Ramos (cell line): ENCODE measurements around the gene ZC3H10.

ENCODE experiments used
- in situ Hi-C: fragments of 300-500 bp; cut with MboI; formaldehyde crosslinking; loops from one replicate; pipeline ENCODE4 v1.14.3; 2022; ENCODE audit warnings: low sequenced_read_pairs; ENCODE audit not compliant: unreplicated experiment

The ZC3H10 gene

DNA sequence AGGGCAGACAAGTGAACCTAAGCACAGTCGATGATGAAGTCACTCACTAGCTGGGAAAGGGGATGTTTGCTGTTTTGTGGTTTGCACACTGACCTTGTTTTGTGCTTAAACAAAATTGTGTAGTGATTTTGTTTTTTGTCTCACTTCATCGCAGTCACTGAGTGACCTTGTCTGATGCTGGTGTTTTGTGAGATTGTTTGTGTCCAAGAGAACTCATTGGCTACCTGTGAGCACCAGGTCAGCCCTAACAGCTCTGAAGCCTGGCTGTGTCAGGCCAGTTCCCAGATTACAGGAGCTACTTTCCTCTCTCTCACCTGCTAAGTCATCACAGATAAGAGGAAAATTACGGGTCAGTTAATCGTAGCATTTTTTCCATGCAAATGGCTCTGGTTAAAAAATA, 6.1 kb downstream of the ZC3H10 start:
- in situ Hi-C loops: loop anchor here (10.0 kb wide), 1 partner anchor 341 kb away; the partner anchor contains the start of gene SPRYD4

- in situ Hi-C loops: loop anchor here (5.0 to 10.0 kb wide), 2 partner anchors 61 to 338 kb away; partner anchors contain the start of genes SMARCC2 and SPRYD4
Observed at GRCh38 chr12:56126732-56127239, 8.7 kb downstream of the ZC3H10 start.

DNA sequence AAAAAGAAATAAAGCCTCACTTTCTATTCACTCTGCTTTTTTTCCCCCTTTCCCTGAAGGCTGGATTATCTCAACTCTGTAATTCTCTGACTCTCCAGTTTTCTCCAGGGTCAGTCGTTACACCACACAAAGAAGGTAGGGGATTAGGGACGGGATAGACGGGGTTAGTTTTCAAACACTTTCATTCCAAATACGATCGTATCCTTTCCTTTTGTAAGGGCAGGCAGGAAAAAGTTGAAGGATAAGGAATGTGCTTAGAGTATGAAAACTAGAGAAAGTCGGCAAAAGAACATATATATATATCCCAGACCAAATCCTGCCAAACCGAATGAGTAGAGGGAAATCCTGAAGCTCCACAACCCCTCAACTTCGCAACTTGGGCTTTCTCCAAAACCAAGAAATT, 9.4 kb downstream of the ZC3H10 start:
- in situ Hi-C loops: loop anchor here (5.0 to 10.0 kb wide), 2 partner anchors 60 to 337 kb away; partner anchors contain the start of genes SMARCC2 and SPRYD4

- in situ Hi-C loops: loop anchor here (5.0 to 10.0 kb wide), 2 partner anchors 59 to 337 kb away; partner anchors contain the start of genes SMARCC2 and SPRYD4
Observed at GRCh38 chr12:56127888-56128669, 10.0 kb downstream of the ZC3H10 start, which contains the start of gene ESYT1. ESYT1 (plus strand) TSS chr12:56128267; CDS start chr12:56128320, 53 bp downstream.

- in situ Hi-C loops: loop anchor here (5.0 to 10.0 kb wide), 2 partner anchors 59 to 336 kb away; partner anchors contain the start of genes SMARCC2 and SPRYD4
Observed at GRCh38 chr12:56128670-56129205, 10.7 kb downstream of the ZC3H10 start.

DNA sequence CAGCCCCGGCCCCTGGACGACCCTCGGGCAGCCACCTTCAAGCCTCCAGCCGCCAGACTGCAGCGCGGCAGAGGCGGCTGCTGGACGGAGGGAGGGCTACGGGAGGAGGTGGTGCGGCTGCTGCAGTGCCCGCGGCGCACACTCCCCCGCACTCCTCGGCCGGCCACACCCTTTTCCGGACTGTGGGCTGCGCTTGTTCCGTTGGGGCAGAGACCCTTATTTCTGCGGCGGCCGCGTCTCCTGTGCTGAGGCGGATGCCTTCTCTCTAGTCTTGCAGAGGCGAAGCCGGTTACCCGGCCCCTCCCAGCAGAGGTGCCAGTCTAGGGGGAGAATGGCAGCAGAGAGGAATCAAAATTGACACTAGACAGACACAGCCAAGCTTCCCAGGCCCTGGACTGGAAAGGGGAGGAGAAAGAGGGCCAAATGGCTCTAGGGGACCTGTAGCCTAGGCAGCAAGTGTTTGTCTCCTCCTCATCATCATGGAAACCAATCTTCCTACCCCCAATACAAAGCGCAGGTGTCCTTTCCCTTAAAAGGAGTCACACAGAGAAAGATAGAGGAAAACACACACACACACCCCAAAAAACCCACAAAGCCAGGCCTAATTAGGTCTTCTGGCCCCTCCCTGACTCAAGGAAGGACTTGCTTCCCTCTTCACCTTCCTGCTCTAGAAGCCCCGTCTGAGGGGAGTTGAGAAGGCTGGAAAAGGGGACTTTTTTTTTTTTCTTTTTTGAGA, 11.3 kb downstream of the ZC3H10 start:
- in situ Hi-C loops: loop anchor here (5.0 to 10.0 kb wide), 2 partner anchors 58 to 335 kb away; partner anchors contain the start of genes SMARCC2 and SPRYD4

DNA sequence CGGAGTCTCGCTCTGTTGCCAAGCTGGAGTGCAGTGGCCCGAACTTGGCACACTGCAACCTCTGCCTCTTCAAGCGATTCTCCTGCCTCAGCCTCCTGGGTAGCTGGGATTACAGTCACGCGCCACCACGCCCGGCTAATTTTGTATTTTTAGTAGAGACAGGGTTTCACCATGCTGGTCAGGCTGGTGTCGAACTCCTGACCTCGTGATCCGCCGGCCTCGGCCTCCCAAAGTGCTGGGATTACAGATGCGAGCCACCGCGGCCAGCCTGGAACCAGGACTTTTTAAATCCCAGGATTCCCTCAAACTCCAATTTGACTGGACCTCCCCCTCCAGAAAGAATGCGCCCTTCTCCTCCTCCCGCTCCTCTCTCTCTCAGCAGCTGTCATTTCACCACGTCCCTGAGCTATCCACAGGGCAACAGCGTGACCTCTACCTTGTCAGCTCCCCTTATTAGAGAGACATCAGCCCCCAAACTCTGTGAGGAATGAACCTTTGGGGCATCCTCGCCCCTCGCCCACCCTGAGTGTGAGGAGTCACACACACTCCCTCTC, 12.0 kb downstream of the ZC3H10 start:
- in situ Hi-C loops: loop anchor here (5.0 to 10.0 kb wide), 2 partner anchors 57 to 335 kb away; partner anchors contain the start of genes SMARCC2 and SPRYD4

- in situ Hi-C loops: no loop called here
Observed at GRCh38 chr12:56130876-56131275, 12.8 kb downstream of the ZC3H10 start.

- in situ Hi-C loops: no loop called here
Observed at GRCh38 chr12:56134897-56135296, 16.8 kb downstream of the ZC3H10 start.

- in situ Hi-C loops: no loop called here
Observed at GRCh38 chr12:56137853-56138571, 19.9 kb downstream of the ZC3H10 start.

DNA sequence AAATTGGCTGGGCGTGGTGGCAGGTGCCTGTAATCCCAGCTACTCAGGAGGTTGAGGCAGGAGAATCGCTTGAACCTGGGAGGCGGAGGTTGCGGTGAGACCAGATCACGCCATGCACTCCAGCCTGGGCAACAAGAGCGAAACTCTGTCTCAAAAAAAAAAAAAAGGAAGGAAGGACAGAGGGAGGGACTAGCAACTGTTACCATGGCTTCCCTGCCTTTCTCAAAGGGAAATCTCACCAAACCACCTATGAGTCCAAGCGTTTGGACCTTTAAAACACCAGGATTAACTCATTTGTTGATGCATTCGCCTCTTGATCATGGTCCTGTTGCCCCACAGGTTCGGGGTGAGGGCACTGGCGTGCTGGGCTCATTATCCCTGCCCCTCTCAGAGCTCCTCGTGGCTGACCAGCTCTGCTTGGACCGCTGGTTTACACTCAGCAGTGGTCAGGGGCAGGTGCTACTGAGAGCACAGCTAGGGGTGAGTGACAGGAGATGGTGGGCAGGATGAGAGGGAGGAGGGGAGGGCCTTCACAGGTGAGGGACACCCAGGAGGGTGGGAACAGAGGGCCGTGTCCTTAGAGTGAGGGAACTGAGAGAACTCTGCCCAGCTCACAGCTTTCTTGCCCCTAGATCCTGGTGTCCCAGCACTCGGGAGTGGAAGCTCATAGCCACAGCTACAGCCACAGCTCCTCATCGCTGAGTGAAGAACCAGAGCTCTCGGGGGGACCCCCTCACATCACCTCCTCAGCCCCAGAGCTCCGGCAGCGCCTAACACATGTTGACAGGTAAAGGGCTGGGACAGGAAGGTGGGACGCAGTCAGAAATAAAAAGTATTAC, 24.1 kb downstream of the ZC3H10 start:
- in situ Hi-C loops: no loop called here

DNA sequence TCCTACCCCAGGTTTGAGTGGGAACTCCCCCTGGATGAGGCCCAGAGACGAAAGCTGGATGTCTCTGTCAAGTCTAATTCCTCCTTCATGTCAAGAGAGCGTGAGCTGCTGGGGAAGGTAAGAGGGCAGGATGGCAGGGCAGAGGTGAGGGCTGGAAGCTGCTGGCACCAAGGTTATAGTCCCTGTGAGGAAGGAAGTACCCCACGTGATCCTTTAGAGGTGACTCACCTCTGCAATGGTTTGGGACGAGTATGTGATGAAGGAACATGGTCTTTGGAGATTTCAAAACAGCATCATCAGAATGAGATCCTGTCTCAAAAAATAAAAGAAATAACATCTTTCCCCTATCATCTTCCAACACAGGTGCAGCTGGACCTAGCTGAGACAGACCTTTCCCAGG, 25.2 kb downstream of the ZC3H10 start:
- in situ Hi-C loops: no loop called here

GRCh38 chr12:56143870-56144269, 25.8 kb downstream of the ZC3H10 start:
- in situ Hi-C loops: no loop called here

DNA sequence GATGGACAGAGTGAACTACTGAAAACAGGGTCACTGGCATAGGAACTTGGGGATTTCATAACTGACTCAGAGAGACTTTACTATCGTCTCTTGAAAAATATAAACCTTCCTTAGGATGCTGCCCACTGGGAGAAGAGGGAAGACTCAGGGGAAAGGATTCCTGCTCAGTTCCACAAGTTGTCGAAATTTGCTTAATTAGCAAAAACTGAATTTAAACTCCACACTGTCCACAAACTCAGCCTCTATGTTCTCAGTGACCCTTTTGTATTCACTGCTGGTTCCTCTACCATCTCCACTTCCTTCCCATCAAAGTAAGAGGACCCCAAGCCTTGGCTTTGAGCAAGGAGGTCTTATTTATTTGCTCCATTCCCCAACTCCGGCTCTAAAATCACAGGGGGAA, 27.2 kb downstream of the ZC3H10 start:
- in situ Hi-C loops: no loop called here

DNA sequence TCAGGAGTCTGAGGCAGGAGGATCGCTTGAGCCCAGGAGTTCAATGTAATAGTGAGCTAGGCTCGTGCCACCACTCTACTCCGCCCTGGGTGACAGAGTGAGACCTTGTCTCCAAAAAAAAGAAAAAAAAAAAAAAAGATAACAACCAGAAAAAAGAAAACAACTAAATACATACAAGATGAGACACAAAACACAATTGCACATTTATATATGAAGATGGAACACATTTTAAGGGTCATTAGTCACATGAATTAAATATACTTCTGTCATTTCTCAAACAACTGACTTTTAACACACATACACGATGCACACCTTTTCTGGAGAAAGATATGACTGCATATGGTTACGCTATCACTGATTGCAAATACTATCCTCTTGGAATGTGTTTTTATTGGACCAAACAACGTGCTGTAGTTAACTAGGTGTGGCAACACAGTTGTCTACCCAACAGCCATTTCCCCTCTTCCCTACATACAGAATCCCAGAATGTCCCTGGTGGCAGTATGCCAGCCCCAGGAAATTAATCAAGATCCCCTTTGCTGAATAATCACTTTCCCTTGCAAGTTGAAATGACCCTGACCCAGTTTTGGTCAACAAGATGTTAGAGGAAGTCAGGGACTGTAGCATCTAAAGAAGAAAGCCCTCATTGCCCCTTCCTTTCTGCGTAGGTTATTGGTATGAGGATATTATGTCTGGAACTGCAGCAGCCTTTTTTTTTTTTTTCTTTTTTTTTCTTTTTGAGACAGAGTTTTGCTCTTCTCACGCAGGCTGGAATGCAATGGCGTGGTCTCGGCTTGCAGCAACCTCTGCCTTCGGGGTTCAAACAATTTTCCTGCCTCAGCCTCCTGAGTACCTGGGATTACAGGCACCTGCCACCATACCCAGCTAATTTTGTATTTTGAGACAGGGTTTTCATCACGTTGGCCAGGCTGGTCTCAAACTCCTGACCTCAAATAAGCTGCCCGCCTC, 28.7 kb downstream of the ZC3H10 start:
- in situ Hi-C loops: no loop called here

DNA sequence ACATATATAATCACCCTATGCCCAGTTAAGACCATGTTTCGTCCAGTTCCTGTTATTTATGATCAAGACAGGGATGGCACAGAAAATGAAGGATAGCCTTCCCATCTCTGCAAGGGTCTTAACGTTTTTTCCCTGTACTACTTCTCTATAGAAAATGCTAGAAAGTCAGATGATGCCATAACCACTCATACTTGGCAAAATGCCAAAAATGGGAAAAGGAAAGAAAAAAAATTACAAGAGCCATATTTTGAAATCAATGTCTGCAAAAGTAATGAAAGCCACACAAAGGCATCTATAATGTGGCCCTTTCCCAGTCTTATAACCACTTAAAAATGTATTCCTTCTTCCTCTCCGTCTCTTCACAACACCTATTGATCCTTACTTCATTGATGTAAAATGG, 32.5 kb downstream of the ZC3H10 start:
- in situ Hi-C loops: no loop called here

DNA sequence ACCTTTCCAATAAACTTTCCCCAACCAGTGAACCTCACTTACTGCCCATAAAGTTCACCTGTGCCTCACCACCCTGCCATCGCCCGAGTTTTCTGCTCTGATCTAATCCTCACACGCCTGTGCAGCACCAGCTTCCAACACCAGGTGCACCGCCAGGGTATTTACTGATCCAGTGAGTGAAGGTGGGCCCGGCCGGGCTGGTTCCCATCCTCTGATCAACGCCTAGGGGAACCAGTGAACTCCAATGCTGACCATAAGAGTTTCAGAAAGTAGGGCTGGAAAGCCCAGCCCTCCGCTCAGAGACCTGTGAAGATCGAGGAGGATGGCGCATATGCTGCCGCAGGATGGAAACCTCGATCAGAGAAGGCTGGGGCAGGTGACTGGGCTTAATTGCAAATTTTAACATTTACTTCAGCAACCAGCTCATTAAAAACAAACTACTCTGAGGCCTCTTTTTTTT, 33.6 kb downstream of the ZC3H10 start:
- in situ Hi-C loops: no loop called here
